Measurements from ENCODE around the gene SCN5A. TPM values are rescaled to one million over a fixed set of nuclear protein-coding genes. Genes with fewer than 3 reads are reported as not detected.

SCN5A gene
- total and polyA plus RNA-seq, 10 donors = 0.02 to 1.2 (median 0.17) TPM; not detected in 3

- WGBS, 5 donors = 74 to 82% (median 77%) methylated on average over 13 of the region's 13 CpGs
- intact Hi-C loops (cut with DNase I; ENCODE audit: low total_unique reads) = no loop called here
- TF ChIP-seq CTCF (IDR thresholded peaks at IDR 0.05 in 8 of 11, conservative IDR thresholded peaks at IDR 0.05 in 3 of 11) (no peak), POLR2AphosphoS5 (IDR thresholded peaks at IDR 0.05) (no peak), POLR2A (IDR thresholded peaks at IDR 0.05) (no peak)
- Histone ChIP-seq H3K27ac (no peak overlapping the region), H3K9me3 (peaks cover 0 to 4% (median 0%) of the 10 kb centered on the region in 8 donors), H3K4me1 (no peaks in the 10 kb centered on the region), H3K4me3 (no peak overlapping the region), H3K36me3 (peaks cover 0 to 11% (median 0%) of the 10 kb centered on the region in 6 donors), H3K27me3 (replicated peaks in 1 of 7) (peaks cover 0 to 8% (median 0%) of the 10 kb centered on the region in 7 donors)
- peak; percentile 55 for DNase-seq
Observed at GRCh38 chr3:38566215-38566528, 83.3 kb downstream of the SCN5A start.

- peaks cover 0 to 8% (median 0%) of the 10 kb centered on the region in 7 donors for H3K27me3 ChIP-seq (replicated peaks in 1 of 7)
- H3K9me3 ChIP-seq = no peaks in the 10 kb centered on the region
- no peak overlapping the region for H3K27ac ChIP-seq
- H3K4me1 ChIP-seq = no peaks in the 10 kb centered on the region
- intact Hi-C loops (cut with DNase I; ENCODE audit: low total_unique reads) = no loop called here
- H3K4me3 ChIP-seq = no peak overlapping the region
- 83 to 93% (median 88%) methylated on average over 11 to 13 of the region's 13 CpGs for WGBS, 5 donors
- TF ChIP-seq POLR2AphosphoS5 (IDR thresholded peaks at IDR 0.05) (no peak), POLR2A (IDR thresholded peaks at IDR 0.05) (no peak), CTCF (IDR thresholded peaks at IDR 0.05 in 8 of 11, conservative IDR thresholded peaks at IDR 0.05 in 3 of 11) (no peak)
- H3K36me3 ChIP-seq = peaks cover 0 to 11% (median 0%) of the 10 kb centered on the region in 6 donors
- DNase-seq = peak; percentile 48
Observed at GRCh38 chr3:38565339-38566214, 83.9 kb downstream of the SCN5A start.

GRCh38 chr3:38564631-38565338 is 84.7 kb downstream of the SCN5A start:
- Histone ChIP-seq H3K36me3 (peaks cover 0 to 11% (median 0%) of the 10 kb centered on the region in 6 donors), H3K4me1 (no peaks in the 10 kb centered on the region), H3K9me3 (no peaks in the 10 kb centered on the region), H3K27me3 (replicated peaks in 1 of 7) (peaks cover 0 to 8% (median 0%) of the 10 kb centered on the region in 7 donors), H3K27ac (no peak overlapping the region), H3K4me3 (no peak overlapping the region)
- 83 to 97% (median 94%) methylated on average over 4 to 6 of the region's 6 CpGs for WGBS, 5 donors
- TF ChIP-seq POLR2A (IDR thresholded peaks at IDR 0.05) (no peak), POLR2AphosphoS5 (IDR thresholded peaks at IDR 0.05) (no peak), CTCF (IDR thresholded peaks at IDR 0.05 in 8 of 11, conservative IDR thresholded peaks at IDR 0.05 in 3 of 11) (no peak)
- DNase-seq = peak; percentile 43
- intact Hi-C loops (cut with DNase I; ENCODE audit: low total_unique reads) = no loop called here

GRCh38 chr3:38563886-38564270 is 85.6 kb downstream of the SCN5A start:
- Histone ChIP-seq H3K36me3 (peaks cover 0 to 11% (median 0%) of the 10 kb centered on the region in 6 donors), H3K27ac (no peak overlapping the region), H3K4me1 (no peaks in the 10 kb centered on the region), H3K4me3 (no peak overlapping the region), H3K9me3 (no peaks in the 10 kb centered on the region), H3K27me3 (replicated peaks in 1 of 7) (peaks cover 0 to 8% (median 0%) of the 10 kb centered on the region in 7 donors)
- intact Hi-C loops (cut with DNase I; ENCODE audit: low total_unique reads) = no loop called here
- no peak for TF ChIP-seq POLR2A (IDR thresholded peaks at IDR 0.05)
- TF ChIP-seq CTCF (IDR thresholded peaks at IDR 0.05 in 8 of 11, conservative IDR thresholded peaks at IDR 0.05 in 3 of 11) = no peak
- TF ChIP-seq POLR2AphosphoS5 (IDR thresholded peaks at IDR 0.05) = no peak
- peak; percentile 15 for DNase-seq
- 87 to 92% (median 91%) methylated on average over 10 of the region's 10 CpGs for WGBS, 5 donors
